ENCODE measurements around the gene CYB5R4.
"Not testable (repeated sequence)": the region's sequence is repeated elsewhere in the genome, so short reads cannot be mapped to it uniquely, and the experiment has no call there.

Gene CYB5R4

GRCh38 chr6:83914953-83915352, 55.5 kb downstream of the CYB5R4 start:
- no peak for ATAC-seq

GRCh38 chr6:83917001-83917400, 57.5 kb downstream of the CYB5R4 start:
- no peak for ATAC-seq

- no peak for ATAC-seq
These were observed 60.5 kb downstream of the CYB5R4 start for GRCh38 chr6:83920017-83920416.

- ATAC-seq, result no peak
These were observed 61.8 kb downstream of the CYB5R4 start for GRCh38 chr6:83921315-83921714.

GRCh38 chr6:83927470-83927869, 68.0 kb downstream of the CYB5R4 start:
- no peak for ATAC-seq

GRCh38 chr6:83928286-83928685, 68.8 kb downstream of the CYB5R4 start:
- no peak for ATAC-seq

GRCh38 chr6:83946201-83946833, 86.8 kb downstream of the CYB5R4 start:
- not testable (repeated sequence) for ATAC-seq

- ATAC-seq, result not testable (repeated sequence)
These were observed 88.5 kb downstream of the CYB5R4 start for GRCh38 chr6:83947983-83948382.

GRCh38 chr6:83948851-83949250, 89.4 kb downstream of the CYB5R4 start:
- ATAC-seq, result no peak

- not testable (repeated sequence) for ATAC-seq
These were observed 91.9 kb downstream of the CYB5R4 start for GRCh38 chr6:83951423-83951822.

- no peak for ATAC-seq
These were observed 93.3 kb downstream of the CYB5R4 start for GRCh38 chr6:83952830-83953229.

- no peak for ATAC-seq
These were observed 94.9 kb downstream of the CYB5R4 start for GRCh38 chr6:83954371-83954770.

GRCh38 chr6:83958241-83958685, 98.8 kb downstream of the CYB5R4 start:
- no peak for ATAC-seq

GRCh38 chr6:83960664-83961063, 101.2 kb downstream of the CYB5R4 start:
- no peak for ATAC-seq

GRCh38 chr6:83962582-83962981, 103.1 kb downstream of the CYB5R4 start:
- ATAC-seq, result no peak

- ATAC-seq, result no peak
These were observed 107.0 kb downstream of the CYB5R4 start for GRCh38 chr6:83966539-83966938.

GRCh38 chr6:83970582-83970981, 111.1 kb downstream of the CYB5R4 start:
- ATAC-seq, result no peak

- ATAC-seq, result no peak
These were observed 115.0 kb downstream of the CYB5R4 start for GRCh38 chr6:83974409-83975050.

GRCh38 chr6:83976037-83976755, 116.7 kb downstream of the CYB5R4 start:
- ATAC-seq, result no peak

- ATAC-seq, result no peak
These were observed 117.4 kb downstream of the CYB5R4 start for GRCh38 chr6:83976871-83977270.

- ATAC-seq, result no peak
These were observed 118.8 kb downstream of the CYB5R4 start for GRCh38 chr6:83978324-83978734.

- no peak for ATAC-seq
These were observed 119.5 kb downstream of the CYB5R4 start for GRCh38 chr6:83978997-83979396.

GRCh38 chr6:83984411-83984810, 124.9 kb downstream of the CYB5R4 start:
- ATAC-seq, result no peak

GRCh38 chr6:83985308-83985713, 125.8 kb downstream of the CYB5R4 start:
- ATAC-seq, result no peak
